GM06990 (cell line): Measurements from ENCODE around the gene GAGE10.
"Not testable (repeated sequence)": the region's sequence is repeated elsewhere in the genome, so short reads cannot be mapped to it uniquely, and the experiment has no call there.

Source experiments
- DNase-seq: peaks from one replicate; pipeline ENCODE4 v3.0.0-alpha.2; 2011; ENCODE audit not compliant: insufficient read length; ENCODE audit errors: extremely low read depth
- H3K27me3 ChIP-seq: replicated peaks from 2 replicates; pipeline ENCODE4 v1.6.0; 2011; ENCODE audit warnings: low read length; ENCODE audit not compliant: control insufficient read depth, insufficient read depth
- H3K36me3 ChIP-seq: 2 replicates; pipeline ENCODE4 v1.5.1; 2011; ENCODE audit warnings: low read length; ENCODE audit not compliant: control insufficient read depth, insufficient read depth
- H3K4me3 ChIP-seq: replicated peaks from 2 replicates; pipeline ENCODE4 v1.5.1; 2011; ENCODE audit warnings: low read depth, mild to moderate bottlenecking, control low read depth, low read length
- CTCF ChIP-seq: IDR thresholded peaks from 2 replicates; pipeline ENCODE4 v1.5.1; 2011; ENCODE audit warnings: low read length, control low read depth, mild to moderate bottlenecking, inconsistent platforms; ENCODE audit not compliant: insufficient read depth, poor library complexity, severe bottlenecking

The GAGE10 gene

GRCh38 chrX:49308604-49309269 lies 5.3 kb downstream of the GAGE10 start:
- Histone ChIP-seq H3K36me3 (no peaks in the 10 kb centered on the region), H3K27me3 (no peaks in the 10 kb centered on the region), H3K4me3 (no peak overlapping the region)
- no peak for TF ChIP-seq CTCF
- no peak for DNase-seq

- no peak for DNase-seq
- no peaks in the 10 kb centered on the region for H3K27me3 ChIP-seq
- H3K36me3 ChIP-seq = no peaks in the 10 kb centered on the region
- no peak overlapping the region for H3K4me3 ChIP-seq
- TF ChIP-seq CTCF = no peak
These were observed 6.0 kb downstream of the GAGE10 start for GRCh38 chrX:49309401-49309981.

GRCh38 chrX:49310371-49310770 lies 6.9 kb downstream of the GAGE10 start:
- TF ChIP-seq CTCF = no peak
- H3K4me3 ChIP-seq = no peak overlapping the region
- H3K36me3 ChIP-seq = no peaks in the 10 kb centered on the region
- no peak for DNase-seq
- H3K27me3 ChIP-seq = no peaks in the 10 kb centered on the region

- DNase-seq = no peak
- H3K27me3 ChIP-seq = no peaks in the 10 kb centered on the region
- H3K36me3 ChIP-seq = no peaks in the 10 kb centered on the region
- no peak overlapping the region for H3K4me3 ChIP-seq
- TF ChIP-seq CTCF = no peak
These were observed 8.7 kb downstream of the GAGE10 start for GRCh38 chrX:49312176-49312575.

GRCh38 chrX:49316085-49316484 lies 12.6 kb downstream of the GAGE10 start:
- H3K36me3 ChIP-seq = no peaks in the 10 kb centered on the region
- no peak overlapping the region for H3K4me3 ChIP-seq
- DNase-seq = no peak
- no peak for TF ChIP-seq CTCF
- H3K27me3 ChIP-seq = no peaks in the 10 kb centered on the region

- not testable (repeated sequence) for H3K36me3 ChIP-seq, H3K4me3 ChIP-seq, DNase-seq, H3K27me3 ChIP-seq
These were observed 18.3 kb downstream of the GAGE10 start, which contains the start of gene GAGE12J for GRCh38 chrX:49321737-49322136. GAGE12J (plus strand) TSS chrX:49322037; CDS start chrX:49323194, 1,157 bp downstream.

- DNase-seq, H3K27me3 ChIP-seq, H3K4me3 ChIP-seq, H3K36me3 ChIP-seq: not testable (repeated sequence)
These were observed 18.8 kb downstream of the GAGE10 start for GRCh38 chrX:49322266-49322665.

- H3K27me3 ChIP-seq, H3K4me3 ChIP-seq, H3K36me3 ChIP-seq, DNase-seq: not testable (repeated sequence)
These were observed 20.3 kb downstream of the GAGE10 start for GRCh38 chrX:49323735-49324134.

GRCh38 chrX:49330421-49330820 lies 27.0 kb downstream of the GAGE10 start:
- H3K27me3 ChIP-seq, DNase-seq, H3K36me3 ChIP-seq, H3K4me3 ChIP-seq: not testable (repeated sequence)
